OCI-LY1 (cell line): Measurements from ENCODE around the gene CHCHD5.

Experiments used
- H2AFZ ChIP-seq: fragments of 200-600 bp; sonication (generic), shearing (Covaris generic); 2 replicates; pipeline ENCODE4 v1.6.0; 2014; ENCODE audit warnings: antibody characterized with exemption, mild to moderate bottlenecking, low read length
- H3F3A ChIP-seq: fragments of 200-600 bp; sonication (generic), shearing (Covaris generic); 2 replicates; pipeline ENCODE4 v1.6.0; 2014; ENCODE audit warnings: mild to moderate bottlenecking, antibody characterized with exemption, low read length, moderate library complexity; ENCODE audit not compliant: insufficient read depth
- H3K27ac ChIP-seq: fragments of 200-600 bp; sonication (generic); 2 replicates; pipeline ENCODE4 v1.5.1; 2014; ENCODE audit warnings: low read length, mixed run types, mild to moderate bottlenecking, low read depth; ENCODE audit not compliant: poor library complexity, severe bottlenecking
- H3K27me3 ChIP-seq: fragments of 200-600 bp; sonication (generic); 2 replicates; pipeline ENCODE4 v1.6.0; 2014; ENCODE audit warnings: antibody characterized with exemption, mild to moderate bottlenecking, low read length, moderate library complexity; ENCODE audit not compliant: insufficient read depth
- H3K36me3 ChIP-seq: fragments of 200-600 bp; sonication (generic); 2 replicates; pipeline ENCODE4 v1.6.1; 2014; ENCODE audit warnings: mild to moderate bottlenecking, antibody characterized with exemption, low read length, moderate library complexity, mixed read lengths; ENCODE audit not compliant: insufficient read depth
- H3K4me1 ChIP-seq: fragments of 200-600 bp; sonication (generic); 2 replicates; pipeline ENCODE4 v1.5.1; 2014; ENCODE audit warnings: mild to moderate bottlenecking, low read length, moderate library complexity; ENCODE audit not compliant: insufficient read depth, severe bottlenecking
- H3K4me2 ChIP-seq: fragments of 200-600 bp; sonication (generic), shearing (Covaris generic); 2 replicates; pipeline ENCODE4 v1.6.1; 2014; ENCODE audit warnings: low read length
- H3K4me3 ChIP-seq: fragments of 200-600 bp; sonication (generic); 2 replicates; pipeline ENCODE4 v1.5.1; 2014; ENCODE audit warnings: low read length, low read depth, mild to moderate bottlenecking, mixed read lengths; ENCODE audit not compliant: poor library complexity, severe bottlenecking
- H3K79me2 ChIP-seq: fragments of 200-600 bp; shearing (Covaris generic); 2 replicates; pipeline ENCODE4 v1.6.1; 2016; ENCODE audit warnings: mixed run types, low read length, mixed read lengths; ENCODE audit not compliant: insufficient read depth
- H3K9ac ChIP-seq: fragments of 200-600 bp; sonication (generic), shearing (Covaris generic); 2 replicates; pipeline ENCODE4 v1.6.1; 2014; ENCODE audit warnings: mild to moderate bottlenecking, low read length, mixed read lengths
- H3K9me2 ChIP-seq: fragments of 200-600 bp; sonication (generic), shearing (Covaris generic); 2 replicates; pipeline ENCODE4 v1.6.1; 2014; ENCODE audit warnings: low read depth, mild to moderate bottlenecking, low read length, mixed read lengths
- H3K9me3 ChIP-seq: fragments of 200-600 bp; shearing (Covaris generic); 2 replicates; pipeline ENCODE4 v1.6.1; 2014; ENCODE audit warnings: low read length, mixed read lengths
- H4K20me1 ChIP-seq: fragments of 200-600 bp; sonication (generic), shearing (Covaris generic); 2 replicates; pipeline ENCODE4 v1.6.0; 2016; ENCODE audit warnings: mild to moderate bottlenecking, low read length; ENCODE audit not compliant: insufficient read depth
- CTCF ChIP-seq: fragments of 200-600 bp; sonication (generic), shearing (Covaris generic); IDR thresholded peaks from 2 replicates; pipeline ENCODE4 v1.5.1; 2017; ENCODE audit warnings: mild to moderate bottlenecking, antibody characterized with exemption, low read length, moderate library complexity, mixed read lengths
- EZH2 ChIP-seq: fragments of 200-600 bp; sonication (generic), shearing (Covaris generic); IDR thresholded peaks from 2 replicates; pipeline ENCODE4 v1.8.0; 2017; ENCODE audit warnings: borderline replicate concordance, mixed run types, mild to moderate bottlenecking, antibody characterized with exemption, low read length, moderate library complexity, mixed read lengths

CHCHD5 gene

GRCh38 chr2:112629823-112630222 lies 45.4 kb downstream of the CHCHD5 start:
- no peak overlapping the region for H3K27ac ChIP-seq
- no peaks in the 10 kb centered on the region for H3K9me2 ChIP-seq
- H2AFZ ChIP-seq: no peak overlapping the region
- H3K4me2 ChIP-seq: no peak overlapping the region
- no peaks in the 10 kb centered on the region for H3K79me2 ChIP-seq
- no peak overlapping the region for H3K9ac ChIP-seq
- no peaks in the 10 kb centered on the region for H3K36me3 ChIP-seq
- peaks cover 11% of the 10 kb centered on the region for H3K4me1 ChIP-seq
- no peaks in the 10 kb centered on the region for H4K20me1 ChIP-seq
- H3K27me3 ChIP-seq: no peaks in the 10 kb centered on the region
- H3K9me3 ChIP-seq: no peaks in the 10 kb centered on the region
- H3F3A ChIP-seq: no peaks in the 10 kb centered on the region
- H3K4me3 ChIP-seq: no peak overlapping the region
- TF ChIP-seq EZH2 (no peak), CTCF (no peak)

GRCh38 chr2:112630268-112630667 lies 45.9 kb downstream of the CHCHD5 start:
- Histone ChIP-seq H3K9ac (no peak overlapping the region), H3K9me3 (no peaks in the 10 kb centered on the region), H4K20me1 (no peaks in the 10 kb centered on the region), H3K9me2 (no peaks in the 10 kb centered on the region), H3K79me2 (no peaks in the 10 kb centered on the region), H3K4me1 (peaks cover 11% of the 10 kb centered on the region), H3K4me2 (no peak overlapping the region), H3K27me3 (no peaks in the 10 kb centered on the region), H3F3A (no peaks in the 10 kb centered on the region), H3K4me3 (no peak overlapping the region), H3K36me3 (no peaks in the 10 kb centered on the region), H2AFZ (no peak overlapping the region), H3K27ac (no peak overlapping the region)
- TF ChIP-seq CTCF (no peak), EZH2 (no peak)

GRCh38 chr2:112633708-112634107 lies 49.3 kb downstream of the CHCHD5 start:
- H3K36me3 ChIP-seq: no peaks in the 10 kb centered on the region
- no peak for TF ChIP-seq EZH2
- no peaks in the 10 kb centered on the region for H3K27me3 ChIP-seq
- H3K9me3 ChIP-seq: no peaks in the 10 kb centered on the region
- H3K79me2 ChIP-seq: no peaks in the 10 kb centered on the region
- no peaks in the 10 kb centered on the region for H4K20me1 ChIP-seq
- H3F3A ChIP-seq: no peaks in the 10 kb centered on the region
- no peak overlapping the region for H3K4me3 ChIP-seq
- no peaks in the 10 kb centered on the region for H3K9me2 ChIP-seq
- no peak overlapping the region for H3K9ac ChIP-seq
- H3K27ac ChIP-seq: no peak overlapping the region
- H3K4me1 ChIP-seq: peaks cover 7% of the 10 kb centered on the region
- no peak overlapping the region for H2AFZ ChIP-seq
- no peak overlapping the region for H3K4me2 ChIP-seq

GRCh38 chr2:112634153-112634873 lies 49.9 kb downstream of the CHCHD5 start:
- H3K79me2 ChIP-seq: no peaks in the 10 kb centered on the region
- H3F3A ChIP-seq: no peaks in the 10 kb centered on the region
- H3K27me3 ChIP-seq: no peaks in the 10 kb centered on the region
- H3K9ac ChIP-seq: no peak overlapping the region
- no peak overlapping the region for H2AFZ ChIP-seq
- H3K36me3 ChIP-seq: no peaks in the 10 kb centered on the region
- H4K20me1 ChIP-seq: no peaks in the 10 kb centered on the region
- H3K9me2 ChIP-seq: no peaks in the 10 kb centered on the region
- H3K4me2 ChIP-seq: no peak overlapping the region
- no peak for TF ChIP-seq EZH2
- no peak for TF ChIP-seq CTCF
- peaks cover 7% of the 10 kb centered on the region for H3K4me1 ChIP-seq
- H3K4me3 ChIP-seq: no peak overlapping the region
- H3K9me3 ChIP-seq: no peaks in the 10 kb centered on the region
- H3K27ac ChIP-seq: no peak overlapping the region
